Suprapubic skin (tissue), 4 donors: ENCODE results near the gene GALE. TPM values are rescaled to one million over a fixed set of nuclear protein-coding genes. Genes with fewer than 3 reads are reported as not detected.
"Not testable (repeated sequence)": the region's sequence is repeated elsewhere in the genome, so short reads cannot be mapped to it uniquely, and the experiment has no call there.

Source experiments
- DNase-seq, 2 donors: peaks; one replicate each; pipeline ENCODE4 v3.0.0-alpha.2; 2019; ENCODE audit warnings: low spot score in 2 of 2
- H3K27ac ChIP-seq: fragments of 200-600 bp; sonication (generic); one replicate; pipeline ENCODE4 v1.5.1; 2019
- H3K27me3 ChIP-seq: fragments of 200-600 bp; sonication (generic); one replicate; pipeline ENCODE4 v1.5.1; 2019
- H3K36me3 ChIP-seq: fragments of 200-600 bp; sonication (generic); one replicate; pipeline ENCODE4 v1.5.1; 2019
- H3K4me1 ChIP-seq: fragments of 200-600 bp; sonication (generic); one replicate; pipeline ENCODE4 v1.5.1; 2019
- H3K4me3 ChIP-seq: fragments of 200-600 bp; sonication (generic); one replicate; pipeline ENCODE4 v1.5.1; 2019; ENCODE audit warnings: mild to moderate bottlenecking
- H3K9me3 ChIP-seq: fragments of 200-600 bp; sonication (generic); one replicate; pipeline ENCODE4 v1.5.1; 2019
- EP300 ChIP-seq: sonication (generic); formaldehyde crosslinking; IDR thresholded peaks from one replicate; pipeline ENCODE4 v1.6.1; 2017; ENCODE audit warnings: antibody characterized with exemption
- POLR2A ChIP-seq, 2 donors: fragments of 450-650 bp; IDR thresholded peaks; one replicate each; pipeline ENCODE4 v1.6.1; 2017; ENCODE audit warnings: antibody characterized with exemption in 2 of 2, mild to moderate bottlenecking in 2 of 2, moderate library complexity in 2 of 2
- POLR2AphosphoS5 ChIP-seq, 3 donors: sonication (generic); formaldehyde crosslinking; IDR thresholded peaks; one replicate each; pipeline ENCODE4 v1.6.1; 2017; ENCODE audit warnings: antibody characterized with exemption in 3 of 3
- WGBS: methylation state at CpG from one replicate; pipeline ENCODE4 v1.1.5; 2018; 5-methylcytosine and 5-hydroxymethylcytosine counted together
- total RNA-seq, 4 donors: library from RNA; depleted of rRNA; stranded (reverse); fragments of >200 nt; gene quantifications; one replicate each; pipeline ENCODE4 v1.1.0, GENCODE V29; 2016
- TF ChIP-seq, protein P1 (sequence below), 2 donors: fragments of 200-600 bp in 1 of 2; fragments of 450-650 bp in 1 of 2; sonication (generic) in 1 of 2; IDR thresholded peaks; one replicate each; pipeline ENCODE4 v1.5.1; 2016 to 2019; ENCODE audit warnings: antibody characterized with exemption in 2 of 2, mild to moderate bottlenecking in 1 of 2, moderate library complexity in 1 of 2

The GALE gene
- total RNA-seq, 4 donors from 2014 or later, result 15.4 to 26.6 (median 16.9) TPM

- H3K4me3 ChIP-seq, result peak within 1 kb of the TSS; percentile 92
- H3K36me3 ChIP-seq, result peaks cover 58% of the 10 kb centered on the region
- no peaks in the 10 kb centered on the region for H3K27me3 ChIP-seq
- TF ChIP-seq, protein P1, sequence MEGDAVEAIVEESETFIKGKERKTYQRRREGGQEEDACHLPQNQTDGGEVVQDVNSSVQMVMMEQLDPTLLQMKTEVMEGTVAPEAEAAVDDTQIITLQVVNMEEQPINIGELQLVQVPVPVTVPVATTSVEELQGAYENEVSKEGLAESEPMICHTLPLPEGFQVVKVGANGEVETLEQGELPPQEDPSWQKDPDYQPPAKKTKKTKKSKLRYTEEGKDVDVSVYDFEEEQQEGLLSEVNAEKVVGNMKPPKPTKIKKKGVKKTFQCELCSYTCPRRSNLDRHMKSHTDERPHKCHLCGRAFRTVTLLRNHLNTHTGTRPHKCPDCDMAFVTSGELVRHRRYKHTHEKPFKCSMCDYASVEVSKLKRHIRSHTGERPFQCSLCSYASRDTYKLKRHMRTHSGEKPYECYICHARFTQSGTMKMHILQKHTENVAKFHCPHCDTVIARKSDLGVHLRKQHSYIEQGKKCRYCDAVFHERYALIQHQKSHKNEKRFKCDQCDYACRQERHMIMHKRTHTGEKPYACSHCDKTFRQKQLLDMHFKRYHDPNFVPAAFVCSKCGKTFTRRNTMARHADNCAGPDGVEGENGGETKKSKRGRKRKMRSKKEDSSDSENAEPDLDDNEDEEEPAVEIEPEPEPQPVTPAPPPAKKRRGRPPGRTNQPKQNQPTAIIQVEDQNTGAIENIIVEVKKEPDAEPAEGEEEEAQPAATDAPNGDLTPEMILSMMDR (IDR thresholded peaks at IDR 0.05), result no peak
- peak in 2 of 3 donors; percentile 66 to 86 for TF ChIP-seq POLR2AphosphoS5 (IDR thresholded peaks at IDR 0.05)
- 2% methylated on average over 30 of the region's 47 CpGs for WGBS
- H3K9me3 ChIP-seq, result no peaks in the 10 kb centered on the region
- DNase-seq, result peak; percentile 97
- H3K4me1 ChIP-seq, result peaks cover 37% of the 10 kb centered on the region
- H3K27ac ChIP-seq, result peak within 1 kb of the TSS; percentile 75
Measured at GRCh38 chr1:23790696-23791515, 9.6 kb downstream of the GALE start, which contains the start of gene LYPLA2. TSS of gene LYPLA2 (plus strand) at chr1:23791145. CDS start at chr1:23792683, 1,538 bp downstream.

GRCh38 chr1:23788695-23789094 is 11.9 kb downstream of the GALE start:
- Histone ChIP-seq H3K27me3 (no peaks in the 10 kb centered on the region), H3K36me3 (peaks cover 49% of the 10 kb centered on the region), H3K27ac (no peak overlapping the region), H3K4me3 (no peak overlapping the region), H3K9me3 (no peaks in the 10 kb centered on the region), H3K4me1 (peaks cover 32% of the 10 kb centered on the region)
- 92% methylated on average over 3 of the region's 3 CpGs for WGBS
- TF ChIP-seq POLR2AphosphoS5 (IDR thresholded peaks at IDR 0.05) (no peak), POLR2A (IDR thresholded peaks at IDR 0.05) (no peak), EP300 (no peak)
- TF ChIP-seq, protein P1 (IDR thresholded peaks at IDR 0.05), result no peak
- no peak for DNase-seq

GRCh38 chr1:23787701-23788100 is 12.9 kb downstream of the GALE start:
- Histone ChIP-seq H3K27me3 (no peaks in the 10 kb centered on the region), H3K27ac (no peak overlapping the region), H3K4me3 (no peak overlapping the region), H3K4me1 (peaks cover 22% of the 10 kb centered on the region), H3K36me3 (peaks cover 39% of the 10 kb centered on the region), H3K9me3 (no peaks in the 10 kb centered on the region)
- whole genome bisulfite sequencing, result 82% methylated on average over 3 of the region's 3 CpGs
- TF ChIP-seq, protein P1 (IDR thresholded peaks at IDR 0.05), result no peak
- TF ChIP-seq EP300 (no peak), POLR2AphosphoS5 (IDR thresholded peaks at IDR 0.05) (no peak), POLR2A (IDR thresholded peaks at IDR 0.05) (no peak)
- DNase-seq, result no peak

GRCh38 chr1:23784846-23785245 is 15.7 kb downstream of the GALE start:
- 87% methylated on average over 4 of the region's 4 CpGs for WGBS
- H3K4me1 ChIP-seq, result peaks cover 10% of the 10 kb centered on the region
- H3K27me3 ChIP-seq, result no peaks in the 10 kb centered on the region
- peaks cover 46% of the 10 kb centered on the region for H3K36me3 ChIP-seq
- no peak overlapping the region for H3K4me3 ChIP-seq
- no peaks in the 10 kb centered on the region for H3K9me3 ChIP-seq
- no peak for DNase-seq
- H3K27ac ChIP-seq, result no peak overlapping the region
- TF ChIP-seq EP300 (no peak), POLR2A (IDR thresholded peaks at IDR 0.05) (no peak), POLR2AphosphoS5 (IDR thresholded peaks at IDR 0.05) (no peak)
- TF ChIP-seq, protein P1 (IDR thresholded peaks at IDR 0.05), result no peak

GRCh38 chr1:23783141-23783540 is 17.4 kb downstream of the GALE start:
- H3K4me3 ChIP-seq, DNase-seq, H3K27me3 ChIP-seq, H3K27ac ChIP-seq, H3K9me3 ChIP-seq: not testable (repeated sequence)
- Histone ChIP-seq H3K4me1 (peaks cover 22% of the 10 kb centered on the region), H3K36me3 (peaks cover 40% of the 10 kb centered on the region)
- WGBS, result 93% methylated on average over 11 of the region's 11 CpGs
